DND-41 (cell line): Measurements from ENCODE around the gene LCN15.

Experiments
- ATAC-seq: fragments of 200-7000 bp; cut with Tn5 transposase; 3 replicates; pipeline ENCODE4 v1.9.1; 2021; ENCODE audit warnings: low read depth; ENCODE audit not compliant: insufficient read depth
- DNase-seq: peaks from one replicate; pipeline ENCODE4 v3.0.0-alpha.2; 2020
- H2AFZ ChIP-seq: 2 replicates; pipeline ENCODE4 v1.6.0; 2012; ENCODE audit warnings: low read depth, low read length
- H3K27ac ChIP-seq: 2 replicates; pipeline ENCODE4 v1.5.1; 2012; ENCODE audit warnings: low read length, inconsistent platforms
- H3K27me3 ChIP-seq: fragments of 200-600 bp; sonication (generic); 2 replicates; pipeline ENCODE4 v1.6.0; 2012; ENCODE audit warnings: low read length, mild to moderate bottlenecking, inconsistent platforms; ENCODE audit not compliant: insufficient read depth, poor library complexity
- H3K36me3 ChIP-seq: 2 replicates; pipeline ENCODE4 v1.5.1; 2012; ENCODE audit warnings: low read length, inconsistent platforms; ENCODE audit not compliant: insufficient read depth
- H3K4me1 ChIP-seq: 2 replicates; pipeline ENCODE4 v1.5.1; 2012; ENCODE audit warnings: mild to moderate bottlenecking, low read length; ENCODE audit not compliant: insufficient read depth
- H3K4me2 ChIP-seq: 2 replicates; pipeline ENCODE4 v1.6.0; 2012; ENCODE audit warnings: mild to moderate bottlenecking, moderate library complexity, low read length, inconsistent platforms; ENCODE audit not compliant: insufficient read depth
- H3K4me3 ChIP-seq, 2 experiments: fragments of 200-600 bp in 1 of 2; shearing (Covaris generic) in 1 of 2; 2 replicates each; pipeline ENCODE4 v1.5.1; 2012 to 2016; ENCODE audit warnings: inconsistent platforms in 2 of 2, low read length in 2 of 2, mild to moderate bottlenecking in 2 of 2, low read depth in 1 of 2, moderate library complexity in 1 of 2
- H3K79me2 ChIP-seq: 2 replicates; pipeline ENCODE4 v1.6.0; 2012; ENCODE audit warnings: low read length, inconsistent platforms; ENCODE audit not compliant: insufficient read depth
- H3K9ac ChIP-seq: 2 replicates; pipeline ENCODE4 v1.6.0; 2012; ENCODE audit warnings: low read depth, mild to moderate bottlenecking, inconsistent platforms, low read length, moderate library complexity
- H3K9me3 ChIP-seq: 2 replicates; pipeline ENCODE4 v1.5.1; 2012; ENCODE audit warnings: low read length, moderate library complexity, mild to moderate bottlenecking, inconsistent platforms; ENCODE audit not compliant: insufficient read depth, severe bottlenecking
- H4K20me1 ChIP-seq: 2 replicates; pipeline ENCODE4 v1.6.0; 2012; ENCODE audit warnings: low read length; ENCODE audit not compliant: insufficient read depth
- CTCF ChIP-seq: IDR thresholded peaks from 2 replicates; pipeline ENCODE4 v1.5.1; 2012; ENCODE audit warnings: borderline replicate concordance, low read length, moderate library complexity, mild to moderate bottlenecking; ENCODE audit not compliant: poor library complexity, severe bottlenecking; ENCODE audit errors: extremely low read depth
- EZH2 ChIP-seq: IDR thresholded peaks from 3 replicates; pipeline ENCODE4 v1.6.1; 2012; ENCODE audit warnings: borderline replicate concordance, low read depth, mild to moderate bottlenecking, moderate library complexity, low read length, inconsistent platforms; ENCODE audit not compliant: severe bottlenecking

LCN15 gene

GRCh38 chr9:136759001-136759400, 5.3 kb downstream of the LCN15 start:
- no peak for DNase-seq
- H3K4me3 ChIP-seq, result no peak overlapping the region
- no peak overlapping the region for H2AFZ ChIP-seq
- H3K9me3 ChIP-seq, result no peaks in the 10 kb centered on the region
- no peak overlapping the region for H3K27ac ChIP-seq
- no peaks in the 10 kb centered on the region for H3K36me3 ChIP-seq
- H3K9ac ChIP-seq, result no peak overlapping the region
- no peak overlapping the region for H3K4me2 ChIP-seq
- no peaks in the 10 kb centered on the region for H4K20me1 ChIP-seq
- no peaks in the 10 kb centered on the region for H3K27me3 ChIP-seq
- no peak for TF ChIP-seq CTCF
- TF ChIP-seq EZH2, result no peak
- no peak for ATAC-seq
- H3K79me2 ChIP-seq, result no peaks in the 10 kb centered on the region
- no peaks in the 10 kb centered on the region for H3K4me1 ChIP-seq

GRCh38 chr9:136757751-136758140, 6.6 kb downstream of the LCN15 start:
- Histone ChIP-seq H4K20me1 (no peaks in the 10 kb centered on the region), H3K27ac (no peak overlapping the region), H3K4me2 (no peak overlapping the region), H3K79me2 (no peaks in the 10 kb centered on the region), H3K9ac (no peak overlapping the region), H3K9me3 (no peaks in the 10 kb centered on the region), H3K4me3 (no peak overlapping the region), H3K36me3 (no peaks in the 10 kb centered on the region), H2AFZ (no peak overlapping the region), H3K27me3 (no peaks in the 10 kb centered on the region), H3K4me1 (no peaks in the 10 kb centered on the region)
- ATAC-seq (no peak), DNase-seq (no peak)
- no peak for TF ChIP-seq EZH2
- no peak for TF ChIP-seq CTCF

GRCh38 chr9:136757328-136757727, 7.0 kb downstream of the LCN15 start:
- no peak overlapping the region for H3K4me3 ChIP-seq
- H3K9me3 ChIP-seq, result no peaks in the 10 kb centered on the region
- H2AFZ ChIP-seq, result no peak overlapping the region
- no peaks in the 10 kb centered on the region for H3K4me1 ChIP-seq
- no peak overlapping the region for H3K4me2 ChIP-seq
- ATAC-seq, result no peak
- H3K27ac ChIP-seq, result no peak overlapping the region
- H3K9ac ChIP-seq, result no peak overlapping the region
- no peaks in the 10 kb centered on the region for H3K27me3 ChIP-seq
- TF ChIP-seq EZH2 (no peak), CTCF (no peak)
- no peaks in the 10 kb centered on the region for H3K79me2 ChIP-seq
- H3K36me3 ChIP-seq, result no peaks in the 10 kb centered on the region
- DNase-seq, result no peak
- no peaks in the 10 kb centered on the region for H4K20me1 ChIP-seq

- no peaks in the 10 kb centered on the region for H3K4me1 ChIP-seq
- no peak overlapping the region for H3K27ac ChIP-seq
- H3K36me3 ChIP-seq, result no peaks in the 10 kb centered on the region
- no peaks in the 10 kb centered on the region for H3K27me3 ChIP-seq
- DNase-seq (no peak), ATAC-seq (no peak)
- no peak for TF ChIP-seq CTCF
- no peak for TF ChIP-seq EZH2
- no peak overlapping the region for H3K4me2 ChIP-seq
- H3K9me3 ChIP-seq, result no peaks in the 10 kb centered on the region
- H3K4me3 ChIP-seq, result no peak overlapping the region
- H3K79me2 ChIP-seq, result no peaks in the 10 kb centered on the region
- H2AFZ ChIP-seq, result no peak overlapping the region
- H4K20me1 ChIP-seq, result no peaks in the 10 kb centered on the region
- no peak overlapping the region for H3K9ac ChIP-seq
Observed at GRCh38 chr9:136756836-136757235, 7.5 kb downstream of the LCN15 start.
